Sigmoid colon (tissue), 4 donors: ENCODE data around the gene EEFSEC.

Experiments
- CTCF ChIP-seq, 4 experiments: fragments of 450-650 bp in 3 of 4; fragments of 200-600 bp in 1 of 4; IDR thresholded peaks; one replicate each; pipeline ENCODE4 v1.5.1; 2016 to 2019; ENCODE audit warnings: antibody characterized with exemption in 4 of 4, mild to moderate bottlenecking in 3 of 4, moderate library complexity in 2 of 4
- POLR2AphosphoS5 ChIP-seq, 4 donors: sonication (generic); formaldehyde crosslinking; IDR thresholded peaks; one replicate each; pipeline ENCODE4 v1.6.1; 2017; ENCODE audit warnings: antibody characterized with exemption in 4 of 4

- no peak for TF ChIP-seq CTCF (IDR thresholded peaks at IDR 0.05)
- no peak for TF ChIP-seq POLR2AphosphoS5 (IDR thresholded peaks at IDR 0.05)
Observed at GRCh38 chr3:128397484-128397883, 244.2 kb downstream of the EEFSEC start.
